OCI-LY7 (cell line): ENCODE measurements around the gene SH3TC2.

Experiments
- CTCF ChIP-seq: fragments of 200-600 bp; sonication (generic); conservative IDR thresholded peaks from 2 replicates; pipeline ENCODE4 v1.5.1; 2014; ENCODE audit warnings: mild to moderate bottlenecking, antibody characterized with exemption, low read length, moderate library complexity, mixed read lengths
- EZH2phosphoT487 ChIP-seq: fragments of 200-600 bp; sonication (generic); IDR thresholded peaks from 2 replicates; pipeline ENCODE4 v1.6.1; 2018; ENCODE audit warnings: low read depth, borderline replicate concordance, mild to moderate bottlenecking, mixed run types, antibody characterized with exemption, low read length, moderate library complexity, mixed read lengths

- TF ChIP-seq CTCF = no peak
- no peak for TF ChIP-seq EZH2phosphoT487
Measured at GRCh38 chr5:149062371-149063016, 368 bp downstream of the SH3TC2 start.
